Stimulated activated CD8-positive, alpha-beta memory T cell treated with anti-CD3 and anti-CD28 coated beads, Interleukin-15, amount 100 ng/mL, for 4 hours (primary cell): ENCODE measurements around the gene AFAP1L1.
"Not testable (repeated sequence)": the region's sequence is repeated elsewhere in the genome, so short reads cannot be mapped to it uniquely, and the experiment has no call there.

Source experiments
- DNase-seq, 2 donors: peaks; one replicate each; pipeline ENCODE4 v3.0.0-alpha.2; 2020; ENCODE audit warnings: low read depth in 2 of 2

Gene AFAP1L1

GRCh38 chr5:149389552-149390495 is 118.2 kb downstream of the AFAP1L1 start:
- DNase-seq = no peak

GRCh38 chr5:149391076-149391475 is 119.4 kb downstream of the AFAP1L1 start:
- not testable (repeated sequence) for DNase-seq
